OCI-LY7 (cell line): ENCODE data around the gene PLA2G4B.

Experiments
- CTCF ChIP-seq: fragments of 200-600 bp; sonication (generic); conservative IDR thresholded peaks from 2 replicates; pipeline ENCODE4 v1.5.1; 2014; ENCODE audit warnings: mild to moderate bottlenecking, antibody characterized with exemption, low read length, moderate library complexity, mixed read lengths
- EZH2phosphoT487 ChIP-seq: fragments of 200-600 bp; sonication (generic); IDR thresholded peaks from 2 replicates; pipeline ENCODE4 v1.6.1; 2018; ENCODE audit warnings: low read depth, borderline replicate concordance, mild to moderate bottlenecking, mixed run types, antibody characterized with exemption, low read length, moderate library complexity, mixed read lengths

GRCh38 chr15:41804361-41804760 lies 34.3 kb upstream of the PLA2G4B start:
- TF ChIP-seq CTCF (no peak), EZH2phosphoT487 (no peak)
